ENCODE results near the gene NSF.
"Not testable (repeated sequence)": the region's sequence is repeated elsewhere in the genome, so short reads cannot be mapped to it uniquely, and the experiment has no call there.

The NSF gene

DNA sequence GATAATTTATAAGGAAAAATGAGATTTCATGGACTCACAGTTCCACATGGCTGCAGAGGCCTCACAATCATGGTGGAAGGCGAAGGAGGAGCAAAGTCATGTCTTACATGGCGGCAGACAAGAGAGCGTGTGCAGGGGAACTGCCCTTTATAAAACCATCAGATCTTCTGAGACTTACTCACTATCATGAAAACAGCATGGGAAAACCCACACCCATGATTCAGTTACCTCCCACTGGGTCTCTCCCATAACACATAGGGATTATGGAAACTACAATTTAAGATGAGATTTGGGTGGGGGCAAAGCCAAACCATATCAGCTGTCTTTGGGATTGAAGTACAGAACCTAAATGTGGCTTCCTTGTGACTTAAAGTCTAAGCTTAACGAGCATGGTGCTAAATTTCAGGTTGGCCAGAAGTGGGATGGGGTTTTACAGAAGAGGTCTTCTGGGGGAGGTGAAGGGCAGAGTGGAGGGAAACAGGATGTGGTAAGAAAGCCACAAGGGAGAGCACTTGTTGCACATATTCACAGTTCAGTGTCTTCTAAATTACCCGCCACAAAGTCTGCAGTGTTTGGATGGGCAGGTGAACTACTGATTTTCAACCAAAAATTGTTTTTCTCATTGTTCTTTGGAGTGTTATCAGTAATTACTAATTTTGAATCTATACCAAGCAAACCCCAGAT, 38.4 kb downstream of the NSF start:
- in situ Hi-C loops (cut with MboI; ENCODE audit: low sequenced_read_pairs): not testable (repeated sequence)

DNA sequence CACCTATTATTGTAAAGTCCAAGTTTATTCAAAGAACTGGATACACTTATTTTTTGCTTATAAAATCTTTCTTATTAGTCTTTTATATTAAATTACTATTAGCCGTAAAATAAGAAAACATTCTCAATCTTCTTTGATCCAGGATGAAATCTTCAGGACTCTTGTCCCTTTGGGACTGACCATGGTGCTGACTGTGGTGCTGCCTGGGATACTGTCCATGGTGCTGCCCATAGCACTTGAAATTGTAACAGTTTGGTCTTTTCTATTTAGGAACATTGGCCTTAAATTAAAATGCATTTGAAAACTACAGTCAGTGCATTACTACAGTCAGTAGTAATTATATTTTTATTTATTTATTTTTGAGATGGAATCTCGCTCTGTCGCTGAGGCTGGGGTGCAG, 41.7 kb downstream of the NSF start:
- in situ Hi-C loops (cut with MboI; ENCODE audit: low sequenced_read_pairs): not testable (repeated sequence)

DNA sequence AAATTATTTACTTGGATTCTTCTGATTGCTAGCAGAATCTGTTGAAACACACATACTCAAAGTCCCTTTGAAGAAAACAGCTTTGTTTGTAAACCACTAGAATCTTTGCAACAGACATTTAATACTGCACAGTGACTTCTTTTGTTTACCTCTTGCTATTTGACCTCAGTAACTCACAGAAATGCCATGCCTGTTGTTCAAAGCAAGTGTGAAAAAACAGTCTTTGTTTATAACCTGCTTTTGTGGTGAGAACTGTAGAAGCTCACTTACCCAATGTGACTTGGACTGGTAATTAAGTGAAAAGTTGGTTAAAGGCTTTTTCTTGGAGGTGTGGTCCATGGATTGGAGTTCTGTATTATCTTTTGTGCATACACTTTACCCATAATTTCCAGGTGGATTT, 44.4 kb downstream of the NSF start:
- in situ Hi-C loops (cut with MboI; ENCODE audit: low sequenced_read_pairs): not testable (repeated sequence)

DNA sequence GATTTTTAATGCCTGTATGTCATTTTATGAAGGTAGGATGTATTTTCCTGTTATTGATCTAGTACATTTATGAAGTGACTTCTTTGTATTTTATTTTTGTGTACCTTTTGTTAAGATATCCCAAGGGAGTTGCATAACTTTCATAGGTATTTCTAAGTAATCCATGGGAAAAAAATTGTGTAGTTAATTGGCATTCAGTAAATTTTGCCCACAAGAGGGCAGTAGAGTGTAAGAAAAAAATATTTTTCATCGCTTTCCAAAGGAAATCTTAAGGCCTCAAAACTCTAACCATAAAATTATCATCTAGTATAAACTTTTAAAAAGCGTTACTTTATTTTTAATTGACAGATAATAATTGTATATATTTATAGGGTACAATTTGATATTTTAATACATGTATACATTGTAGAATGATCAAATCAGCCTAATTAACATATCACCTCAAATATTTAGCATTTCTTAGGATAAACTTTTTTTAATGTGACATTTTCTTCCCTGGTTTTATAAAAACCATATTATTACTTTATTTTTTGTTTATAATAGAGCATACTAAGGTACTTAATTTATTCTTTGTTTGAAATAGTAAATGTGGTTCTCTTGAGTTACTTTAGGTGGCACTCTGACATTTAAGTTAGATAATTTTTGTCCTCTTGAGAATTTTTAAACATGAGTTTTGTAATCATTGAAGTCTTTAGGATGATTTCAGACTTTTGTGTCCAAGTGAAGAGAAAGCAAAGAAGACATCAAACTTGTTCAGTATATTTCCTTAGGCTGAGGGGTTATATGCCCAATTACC, 51.6 kb downstream of the NSF start:
- in situ Hi-C loops (cut with MboI; ENCODE audit: low sequenced_read_pairs): not testable (repeated sequence)

DNA sequence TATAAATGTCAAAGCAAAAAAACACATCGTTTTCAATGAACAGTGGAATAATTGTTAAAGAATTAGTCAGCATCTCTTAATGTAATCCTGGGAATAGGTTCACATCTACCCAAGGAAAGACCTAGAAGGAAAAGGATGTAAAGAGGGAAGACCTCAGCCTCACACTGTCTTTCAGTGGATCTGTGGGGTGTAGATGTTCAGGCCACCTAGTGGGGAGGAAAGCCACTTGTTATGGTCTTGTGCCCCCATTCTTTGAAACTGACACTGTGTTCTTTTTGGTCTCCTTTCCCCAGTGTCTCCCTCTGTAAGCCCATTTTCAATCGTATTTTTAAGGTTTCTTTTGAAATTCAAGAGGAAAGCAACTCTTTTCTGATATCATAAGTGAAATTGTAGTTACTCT, 56.8 kb downstream of the NSF start:
- in situ Hi-C loops (cut with MboI; ENCODE audit: low sequenced_read_pairs): not testable (repeated sequence)

DNA sequence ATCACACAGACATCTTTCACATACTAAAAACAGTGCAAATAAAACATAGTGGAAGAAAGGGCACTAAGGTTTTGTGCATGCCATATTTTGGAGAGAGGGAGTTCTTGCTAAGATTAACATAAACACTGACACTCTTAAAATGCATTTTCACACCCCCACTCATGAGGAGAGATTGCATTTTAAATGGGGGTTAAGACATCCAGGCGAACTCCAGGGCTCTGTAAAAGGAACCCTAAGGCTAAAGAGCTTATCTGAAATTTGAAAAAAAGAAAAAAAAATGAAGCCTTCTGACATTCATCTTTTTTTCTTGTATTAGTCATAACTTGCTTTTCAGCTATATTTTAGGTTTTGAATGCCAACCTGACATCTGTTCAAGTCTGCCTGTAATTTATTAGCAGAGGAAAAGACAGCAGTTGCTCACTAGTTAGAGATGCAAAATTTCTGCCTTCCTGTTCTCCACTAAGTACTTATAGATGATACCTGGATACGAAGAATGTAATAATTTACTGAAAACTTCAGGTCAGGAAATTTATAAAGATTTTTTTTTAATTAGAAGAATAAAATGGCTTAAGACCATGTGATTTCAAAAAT, 57.3 kb downstream of the NSF start:
- in situ Hi-C loops (cut with MboI; ENCODE audit: low sequenced_read_pairs): not testable (repeated sequence)

DNA sequence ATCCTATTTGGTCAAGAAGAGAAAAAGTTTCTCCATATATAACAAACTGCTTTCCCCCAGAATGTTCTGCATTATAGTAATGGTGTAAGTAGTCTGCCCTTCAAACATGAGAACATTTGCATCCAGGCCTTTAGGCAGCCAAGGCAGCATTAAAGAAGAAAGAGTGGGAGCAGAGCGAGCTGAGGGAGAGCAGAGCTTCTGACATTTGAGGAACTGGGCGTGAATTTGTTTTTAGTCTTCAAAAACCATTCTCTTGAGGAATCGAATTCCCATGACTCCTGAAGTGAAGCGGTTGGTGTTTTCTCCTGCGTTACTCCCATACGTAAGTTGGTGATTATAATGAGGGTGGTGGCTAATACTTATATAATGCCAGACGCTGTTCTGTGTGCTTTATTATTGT, 58.8 kb downstream of the NSF start:
- in situ Hi-C loops (cut with MboI; ENCODE audit: low sequenced_read_pairs): not testable (repeated sequence)

DNA sequence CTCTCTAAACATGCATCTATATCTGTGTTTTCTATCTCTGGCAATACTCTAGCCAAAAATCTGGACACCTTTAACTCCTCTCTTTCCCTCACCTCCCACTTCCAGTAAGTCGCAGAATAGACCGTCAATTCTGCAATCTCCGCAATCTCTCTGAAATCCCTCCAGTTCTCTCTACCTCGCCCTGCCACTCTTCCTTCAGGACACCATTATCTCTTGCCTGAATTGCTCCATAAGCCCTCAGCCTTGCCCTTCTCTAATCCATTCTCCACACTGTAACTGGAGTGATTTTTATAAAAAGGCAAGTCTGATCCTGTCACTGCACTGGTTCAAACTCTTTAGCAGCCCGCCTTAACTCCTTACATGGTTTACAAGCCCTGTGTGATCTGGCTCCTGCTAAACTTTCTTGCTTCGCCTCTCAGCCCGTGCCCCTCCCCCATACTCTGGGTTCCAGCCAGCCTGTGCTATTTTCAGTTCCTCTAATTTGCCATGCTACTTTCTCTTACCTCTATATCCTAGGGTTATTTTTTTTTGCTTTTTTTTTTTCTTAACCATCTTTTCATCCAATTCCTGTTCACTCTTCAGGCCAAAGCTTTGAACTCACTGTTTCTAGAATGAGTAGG, 61.7 kb downstream of the NSF start:
- in situ Hi-C loops (cut with MboI; ENCODE audit: low sequenced_read_pairs): not testable (repeated sequence)

DNA sequence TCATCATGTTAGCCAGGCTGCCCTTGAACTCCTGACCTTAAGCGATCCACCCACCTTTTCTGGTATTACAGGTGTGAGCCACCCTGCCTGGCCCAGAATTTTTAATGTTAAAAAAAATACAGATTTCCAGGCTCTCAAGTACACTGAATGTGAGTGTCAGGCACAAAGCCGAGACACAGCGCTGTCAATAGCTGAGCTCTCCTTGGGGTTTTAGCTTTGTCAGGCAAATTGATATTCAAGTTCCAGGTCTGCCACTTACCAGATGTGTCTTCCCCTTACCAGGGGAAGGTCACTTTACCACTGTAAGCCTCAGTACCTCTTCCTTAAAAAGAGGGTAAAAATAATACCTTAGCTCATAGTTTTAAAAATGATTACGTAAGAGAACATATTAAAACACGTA, 67.8 kb downstream of the NSF start:
- in situ Hi-C loops (cut with MboI; ENCODE audit: low sequenced_read_pairs): not testable (repeated sequence)

DNA sequence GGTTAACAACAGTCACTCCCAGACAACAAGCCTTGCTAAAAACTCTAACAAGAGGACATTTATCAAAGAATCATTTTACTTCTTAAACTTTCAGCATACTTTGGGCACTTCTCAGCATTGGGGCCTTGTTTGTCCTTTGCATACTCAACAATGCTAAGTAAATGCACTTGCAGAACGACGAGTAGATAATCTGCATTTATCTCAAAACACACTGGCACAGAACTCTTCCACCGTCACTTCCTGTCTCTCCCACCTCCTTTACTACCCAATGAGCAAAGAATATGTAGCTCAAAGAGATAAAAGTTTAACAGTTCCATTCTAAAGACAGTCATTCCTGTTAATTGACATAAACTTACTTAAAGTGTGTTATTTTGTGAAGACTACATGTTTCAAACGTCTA, 69.2 kb downstream of the NSF start:
- in situ Hi-C loops (cut with MboI; ENCODE audit: low sequenced_read_pairs): not testable (repeated sequence)

DNA sequence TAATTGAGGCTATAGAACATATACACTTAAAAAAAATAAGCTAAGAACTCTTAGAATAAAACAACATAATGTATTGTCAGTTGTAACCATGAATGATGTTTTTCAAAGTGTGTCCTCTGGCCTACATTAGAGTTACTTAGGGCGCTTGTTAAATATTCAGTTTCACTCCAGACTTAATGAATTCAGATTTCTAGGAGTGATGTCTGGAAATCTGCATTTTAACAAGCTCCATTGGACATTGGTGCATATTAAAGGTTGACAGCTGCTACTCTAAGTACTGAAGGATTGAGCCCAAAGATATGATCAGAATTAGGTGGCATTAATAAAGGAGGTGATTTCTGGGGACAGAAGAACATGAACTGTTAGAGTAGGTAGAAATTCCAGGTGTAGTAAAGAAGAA, 72.7 kb downstream of the NSF start:
- in situ Hi-C loops (cut with MboI; ENCODE audit: low sequenced_read_pairs): not testable (repeated sequence)

DNA sequence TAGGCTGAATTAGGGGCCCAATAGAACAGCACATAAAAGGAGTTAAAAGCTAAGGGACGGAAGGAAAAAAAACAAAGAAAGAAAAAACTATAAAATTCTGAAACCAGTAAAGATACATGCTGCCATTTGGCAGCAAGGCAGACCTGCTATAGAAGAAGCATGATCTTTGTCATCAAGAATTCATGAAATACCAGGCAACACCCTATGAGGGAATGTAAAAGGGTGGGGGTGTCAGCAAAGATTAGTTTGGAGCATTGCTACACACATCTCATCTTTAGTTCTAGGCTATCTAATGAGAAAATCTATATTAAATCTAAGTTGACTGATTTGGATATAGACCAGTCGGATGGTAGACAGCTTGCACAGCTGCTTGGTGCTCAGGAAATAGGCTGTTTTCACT, 73.1 kb downstream of the NSF start:
- in situ Hi-C loops (cut with MboI; ENCODE audit: low sequenced_read_pairs): not testable (repeated sequence)

DNA sequence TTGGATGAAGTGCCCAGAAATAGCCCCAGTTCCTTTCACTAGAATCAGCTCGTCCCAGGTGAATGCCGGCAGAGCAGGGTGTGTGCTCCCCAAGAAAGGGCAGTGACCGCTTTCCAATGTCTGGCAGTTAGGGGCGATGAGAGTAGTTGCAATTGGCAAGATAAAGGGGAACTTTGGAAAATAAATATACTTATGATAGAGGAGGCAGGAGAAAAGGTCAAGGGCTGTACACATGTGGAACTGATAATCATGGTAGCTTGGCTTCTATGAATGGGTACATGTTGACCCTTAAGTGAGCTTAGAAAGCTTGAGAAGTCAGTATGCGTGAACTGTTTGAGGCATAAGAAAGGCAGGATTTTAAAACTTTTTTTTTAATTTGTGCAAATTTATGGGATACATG, 75.5 kb downstream of the NSF start:
- in situ Hi-C loops (cut with MboI; ENCODE audit: low sequenced_read_pairs): not testable (repeated sequence)

DNA sequence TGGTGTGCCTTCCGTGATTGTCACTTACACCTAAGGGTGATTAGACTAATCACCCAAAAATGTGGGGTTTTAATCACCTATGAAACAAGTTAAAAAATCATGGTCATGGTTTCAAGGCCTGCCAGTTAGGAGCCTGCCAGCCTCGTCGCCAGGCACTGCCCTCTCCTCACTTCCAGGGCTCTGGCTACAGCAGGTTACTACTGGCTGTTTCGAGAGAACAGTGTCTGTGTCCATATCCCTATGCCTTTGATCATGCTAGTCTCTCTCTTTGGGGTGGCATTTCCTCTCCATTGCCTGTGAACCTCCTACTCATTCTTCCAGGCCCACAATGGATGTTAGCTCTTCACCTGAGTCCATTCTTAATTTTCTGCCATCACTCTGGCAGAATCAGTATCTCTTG, 80.3 kb downstream of the NSF start:
- in situ Hi-C loops (cut with MboI; ENCODE audit: low sequenced_read_pairs): not testable (repeated sequence)

DNA sequence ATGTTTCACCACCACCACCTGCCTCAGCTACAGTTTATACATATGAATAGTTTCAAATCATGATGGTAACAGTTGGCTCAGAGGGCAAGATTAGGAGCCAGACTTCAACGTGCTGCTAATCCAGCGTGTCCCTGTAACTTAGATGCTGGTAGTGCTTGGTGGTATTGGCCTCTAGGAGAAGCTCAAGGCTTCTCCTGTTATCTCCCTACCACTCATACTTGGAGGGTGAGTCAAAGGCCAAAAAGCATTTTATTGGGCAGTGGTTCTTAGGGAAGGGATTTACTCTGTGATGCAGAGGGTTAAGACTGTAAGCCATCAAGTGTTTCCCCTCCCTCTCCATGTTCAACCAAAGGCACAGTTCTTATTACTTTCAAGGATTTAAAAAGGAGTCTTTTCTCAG, 82.3 kb downstream of the NSF start:
- in situ Hi-C loops (cut with MboI; ENCODE audit: low sequenced_read_pairs): not testable (repeated sequence)

DNA sequence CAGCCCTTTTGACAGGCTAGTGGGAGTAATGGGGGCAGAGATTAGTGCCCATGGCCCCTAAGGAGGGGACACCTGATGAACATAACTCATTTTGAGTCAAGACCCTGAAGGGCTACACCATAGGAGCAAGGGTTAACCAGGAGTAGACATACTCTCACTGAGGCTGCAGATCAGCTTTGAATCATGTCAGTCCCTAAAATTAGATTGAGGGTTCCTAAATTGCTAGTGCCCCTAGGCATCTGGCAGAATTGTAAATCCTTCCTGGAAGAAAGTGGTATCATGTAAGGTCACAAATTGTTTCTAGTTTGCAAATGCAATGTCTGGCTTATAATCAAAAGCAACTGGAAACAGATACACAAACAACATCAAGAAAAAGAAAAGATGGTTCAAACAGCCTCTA, 87.3 kb downstream of the NSF start:
- in situ Hi-C loops (cut with MboI; ENCODE audit: low sequenced_read_pairs): not testable (repeated sequence)

DNA sequence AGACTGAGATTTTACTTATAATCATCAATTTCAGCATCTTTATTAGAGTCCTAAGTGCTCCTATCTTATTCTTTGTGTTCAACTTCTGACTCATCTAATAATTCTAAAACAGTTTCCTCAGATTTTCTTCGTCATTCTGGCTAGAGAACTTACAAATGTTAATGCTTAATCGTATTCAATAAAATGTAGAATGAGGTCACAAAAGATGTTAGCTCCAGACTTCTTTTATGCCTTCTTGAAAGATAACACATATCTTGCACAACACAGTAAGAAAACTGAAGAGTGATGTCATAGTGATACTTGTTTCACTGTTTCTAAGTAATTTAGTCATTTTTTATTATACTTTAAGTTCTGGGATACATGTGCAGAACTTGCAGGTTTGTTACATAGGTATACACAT, 93.2 kb downstream of the NSF start:
- in situ Hi-C loops (cut with MboI; ENCODE audit: low sequenced_read_pairs): not testable (repeated sequence)

DNA sequence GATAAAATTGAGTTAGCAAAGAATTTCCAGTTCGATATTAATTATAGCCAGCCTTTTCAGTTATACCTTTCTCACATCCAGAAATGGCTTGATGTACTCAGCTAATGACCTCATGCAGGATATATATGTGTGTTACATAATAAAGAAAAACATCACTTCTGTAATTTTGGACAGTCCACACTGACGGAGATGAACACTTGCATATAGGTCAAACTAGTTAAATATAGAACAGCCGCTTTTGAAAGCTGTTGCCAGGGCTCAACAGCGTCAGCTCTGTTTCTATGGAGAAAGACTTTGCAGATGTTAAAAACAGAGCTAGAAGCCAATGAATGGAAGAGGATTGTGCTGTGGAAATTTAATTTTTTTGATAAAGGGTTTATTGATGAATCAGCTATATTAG, 94.8 kb downstream of the NSF start:
- in situ Hi-C loops (cut with MboI; ENCODE audit: low sequenced_read_pairs): not testable (repeated sequence)

DNA sequence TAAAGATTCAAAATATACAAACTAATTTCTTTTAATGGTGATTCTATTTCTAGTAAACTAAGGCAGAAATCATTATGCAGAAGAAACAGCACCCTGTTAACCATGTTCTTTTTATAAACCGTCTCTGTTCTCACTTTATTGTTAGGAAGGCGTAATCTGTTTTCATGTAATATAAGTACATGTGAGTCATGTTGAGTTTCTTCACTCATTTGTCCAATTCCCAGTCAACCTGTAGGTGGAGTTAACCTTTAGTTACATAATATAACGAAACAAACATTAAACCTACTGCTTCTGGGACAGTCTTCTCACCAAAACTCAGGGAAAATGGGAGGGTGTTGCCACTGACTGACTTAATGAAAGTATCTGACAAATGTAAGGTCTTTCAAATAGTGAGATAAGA, 101.7 kb downstream of the NSF start:
- in situ Hi-C loops (cut with MboI; ENCODE audit: low sequenced_read_pairs): not testable (repeated sequence)

DNA sequence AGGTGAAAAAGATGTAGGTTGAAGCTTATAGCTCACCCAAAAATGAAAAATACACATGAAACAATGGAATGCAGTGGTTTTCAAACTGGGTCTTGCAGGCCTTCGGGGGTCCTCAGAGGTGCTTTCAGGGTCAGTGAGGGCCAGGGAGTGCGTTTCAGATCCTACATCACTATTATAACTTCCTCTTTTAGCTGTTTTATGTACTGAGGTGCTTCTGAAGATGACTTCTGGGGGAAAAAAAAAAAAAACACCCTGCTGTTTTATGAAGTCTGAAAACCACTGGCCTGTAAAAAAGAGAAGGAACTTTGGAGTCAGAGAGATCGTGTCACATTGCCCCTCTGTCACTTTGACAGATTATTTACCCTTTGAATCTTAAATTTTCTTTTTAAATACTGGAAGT, 102.8 kb downstream of the NSF start:
- in situ Hi-C loops (cut with MboI; ENCODE audit: low sequenced_read_pairs): not testable (repeated sequence)

DNA sequence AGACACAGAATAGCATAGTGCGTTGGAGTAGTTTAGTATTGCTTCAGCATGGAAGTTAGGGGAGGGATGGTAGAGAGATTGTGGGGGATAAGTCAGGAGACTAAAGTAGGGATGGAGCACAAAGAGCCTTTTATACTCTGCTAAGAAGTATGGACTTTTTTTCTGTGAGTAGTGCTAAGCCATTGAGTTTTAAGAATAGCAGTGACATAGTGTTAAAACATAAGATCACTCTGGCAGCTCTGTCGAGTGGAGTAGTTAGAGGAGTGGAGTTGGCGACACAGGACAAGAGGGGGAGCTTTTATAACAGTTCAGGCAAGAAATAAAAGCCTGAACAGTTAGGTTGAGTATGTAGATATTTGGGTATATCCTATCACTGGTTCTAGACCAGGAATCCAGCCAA, 106.1 kb downstream of the NSF start:
- in situ Hi-C loops (cut with MboI; ENCODE audit: low sequenced_read_pairs): not testable (repeated sequence)

DNA sequence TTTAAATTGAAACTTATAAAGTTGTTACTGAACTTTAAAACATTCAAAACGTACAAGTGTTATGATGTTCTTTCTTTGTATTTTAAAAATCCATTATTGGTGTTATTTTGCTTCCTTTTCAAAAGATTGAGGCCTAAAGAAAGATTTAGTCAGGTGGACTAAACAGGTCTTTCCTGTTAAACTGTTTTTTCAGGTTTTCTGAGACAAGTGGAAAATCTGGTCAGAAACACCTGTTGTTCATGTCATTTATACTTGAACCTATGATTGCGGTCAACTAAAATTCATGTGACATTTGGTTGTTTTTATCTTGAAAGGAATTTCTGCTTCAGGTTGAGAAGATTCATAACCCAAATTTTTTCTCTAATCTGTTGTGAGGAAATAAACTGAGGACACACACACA, 108.5 kb downstream of the NSF start:
- in situ Hi-C loops (cut with MboI; ENCODE audit: low sequenced_read_pairs): not testable (repeated sequence)
